Endothelial cell of umbilical vein (primary cell): ENCODE measurements around the gene MID2.

Experiments
- POLR2A ChIP-seq: IDR thresholded peaks from 2 replicates; pipeline ENCODE4 v1.6.1; 2012; ENCODE audit warnings: low read depth, mild to moderate bottlenecking, control low read depth, low read length
- TF ChIP-seq, protein P1 (sequence below), 2 donors: IDR thresholded peaks; 1 replicate in 1 of 2; 2 replicates in 1 of 2; pipeline ENCODE4 v1.5.1; 2011; ENCODE audit warnings: low read length in 2 of 2, mild to moderate bottlenecking in 2 of 2, moderate library complexity in 2 of 2, control low read depth in 1 of 2, inconsistent platforms in 1 of 2, low read depth in 1 of 2; ENCODE audit not compliant: insufficient read depth in 1 of 2; ENCODE audit errors: extremely low read depth in 1 of 2

GRCh38 chrX:107827030-107827831, 1.6 kb downstream of the MID2 start:
- TF ChIP-seq, protein P1, sequence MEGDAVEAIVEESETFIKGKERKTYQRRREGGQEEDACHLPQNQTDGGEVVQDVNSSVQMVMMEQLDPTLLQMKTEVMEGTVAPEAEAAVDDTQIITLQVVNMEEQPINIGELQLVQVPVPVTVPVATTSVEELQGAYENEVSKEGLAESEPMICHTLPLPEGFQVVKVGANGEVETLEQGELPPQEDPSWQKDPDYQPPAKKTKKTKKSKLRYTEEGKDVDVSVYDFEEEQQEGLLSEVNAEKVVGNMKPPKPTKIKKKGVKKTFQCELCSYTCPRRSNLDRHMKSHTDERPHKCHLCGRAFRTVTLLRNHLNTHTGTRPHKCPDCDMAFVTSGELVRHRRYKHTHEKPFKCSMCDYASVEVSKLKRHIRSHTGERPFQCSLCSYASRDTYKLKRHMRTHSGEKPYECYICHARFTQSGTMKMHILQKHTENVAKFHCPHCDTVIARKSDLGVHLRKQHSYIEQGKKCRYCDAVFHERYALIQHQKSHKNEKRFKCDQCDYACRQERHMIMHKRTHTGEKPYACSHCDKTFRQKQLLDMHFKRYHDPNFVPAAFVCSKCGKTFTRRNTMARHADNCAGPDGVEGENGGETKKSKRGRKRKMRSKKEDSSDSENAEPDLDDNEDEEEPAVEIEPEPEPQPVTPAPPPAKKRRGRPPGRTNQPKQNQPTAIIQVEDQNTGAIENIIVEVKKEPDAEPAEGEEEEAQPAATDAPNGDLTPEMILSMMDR (IDR thresholded peaks at IDR 0.05; ENCODE audit: extremely low read depth in 1 of 2, insufficient read depth in 1 of 2, low read depth in 1 of 2, low read length in 2 of 2) = no peak
- TF ChIP-seq POLR2A = no peak
